HAP-1 (cell line): Measurements from ENCODE around the gene KRTAP3-1.
"Not testable (repeated sequence)": the region's sequence is repeated elsewhere in the genome, so short reads cannot be mapped to it uniquely, and the experiment has no call there.

Experiments
- DNase-seq, 2 experiments: peaks; one replicate each; pipeline ENCODE4 v3.0.0-alpha.2; 2016 to 2020; ENCODE audit warnings: low spot score in 2 of 2
- H3K27me3 ChIP-seq: fragments of 250-450 bp; sonication (Bioruptor Pico); 2 replicates; pipeline ENCODE4 v1.5.1; 2020; ENCODE audit warnings: low read depth, mild to moderate bottlenecking, moderate library complexity
- H3K36me3 ChIP-seq: fragments of 250-450 bp; sonication (Bioruptor Pico); replicated peaks from 2 replicates; pipeline ENCODE4 v1.5.1; 2020; ENCODE audit warnings: mild to moderate bottlenecking
- H3K4me1 ChIP-seq: fragments of 250-450 bp; sonication (Bioruptor Pico); 2 replicates; pipeline ENCODE4 v1.5.1; 2020; ENCODE audit warnings: mild to moderate bottlenecking
- H3K4me3 ChIP-seq: fragments of 250-450 bp; sonication (Bioruptor Pico); 2 replicates; pipeline ENCODE4 v1.5.1; 2020; ENCODE audit warnings: mild to moderate bottlenecking, moderate library complexity
- H3K9me3 ChIP-seq: fragments of 250-450 bp; sonication (Bioruptor Pico); 2 replicates; pipeline ENCODE4 v1.5.1; 2020; ENCODE audit warnings: mild to moderate bottlenecking, moderate library complexity
- in situ Hi-C: fragments of 300-500 bp; cut with MboI; formaldehyde crosslinking; loops from 3 replicates; pipeline ENCODE4 v1.14.3; 2020; ENCODE audit warnings: low sequenced_read_pairs, inconsistent platforms, mixed read lengths

The KRTAP3-1 gene

DNA sequence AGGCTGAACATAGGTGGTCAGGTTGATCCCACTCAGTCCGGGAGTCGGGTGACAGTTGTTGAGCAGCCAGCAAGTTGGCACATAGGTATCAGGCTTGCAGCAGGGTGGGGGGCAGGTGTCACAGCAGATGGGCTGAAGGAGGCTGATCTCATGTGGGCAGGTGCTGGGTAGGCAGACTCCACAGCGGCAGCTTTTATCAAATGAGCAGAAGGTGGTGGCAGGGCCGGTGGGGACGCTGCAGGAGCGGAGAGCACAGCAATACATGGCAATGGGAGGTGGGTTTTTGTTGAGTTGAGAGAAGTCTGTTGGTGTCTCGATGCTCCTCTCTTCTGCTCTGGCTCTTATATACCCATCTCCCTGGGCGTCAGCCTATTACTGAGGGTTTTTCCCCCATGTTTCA lies at the start of gene KRTAP3-1:
Gene KRTAP3-1, minus strand, starts transcription at position 318 of the 400 bp plus-strand sequence. Its CDS starts 54 bp downstream, at position 264.
- in situ Hi-C loops, result no loop called here
- no peaks in the 10 kb centered on the region for H3K9me3 ChIP-seq
- no peak within 1 kb of the TSS for H3K4me3 ChIP-seq
- peaks cover 12% of the 10 kb centered on the region for H3K4me1 ChIP-seq
- no peak for DNase-seq
- H3K27me3 ChIP-seq, result peaks cover 10% of the 10 kb centered on the region; the same call in 1 of the 2 replicates
- no peaks in the 10 kb centered on the region for H3K36me3 ChIP-seq

DNA sequence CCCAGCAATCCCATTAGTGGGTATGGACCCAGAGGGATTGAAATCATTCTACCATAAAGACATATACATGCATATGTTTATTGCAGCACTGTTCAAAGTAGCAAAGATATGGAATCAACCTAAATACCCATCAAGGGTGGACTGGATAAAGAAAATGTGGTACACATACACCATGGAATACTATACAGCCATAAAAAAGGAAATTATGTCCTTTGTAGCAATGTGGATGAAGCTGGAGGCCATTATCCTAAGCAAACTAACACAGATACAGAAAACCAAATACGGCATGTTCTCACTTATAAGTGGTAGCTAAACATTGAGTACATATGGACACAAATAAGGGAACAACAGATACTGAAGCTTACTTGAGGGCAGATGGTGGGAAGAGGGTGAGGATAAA lies 48.6 kb upstream of the KRTAP3-1 start:
- no peaks in the 10 kb centered on the region for H3K4me1 ChIP-seq
- in situ Hi-C loops, result no loop called here
- DNase-seq, result no peak
- no peaks in the 10 kb centered on the region for H3K9me3 ChIP-seq
- 0 out of 2 replicates have a peak, but pooled peaks cover 3% of the 10 kb centered on the region for H3K27me3 ChIP-seq
- H3K36me3 ChIP-seq, result no peaks in the 10 kb centered on the region
- H3K4me3 ChIP-seq, result no peak overlapping the region

DNA sequence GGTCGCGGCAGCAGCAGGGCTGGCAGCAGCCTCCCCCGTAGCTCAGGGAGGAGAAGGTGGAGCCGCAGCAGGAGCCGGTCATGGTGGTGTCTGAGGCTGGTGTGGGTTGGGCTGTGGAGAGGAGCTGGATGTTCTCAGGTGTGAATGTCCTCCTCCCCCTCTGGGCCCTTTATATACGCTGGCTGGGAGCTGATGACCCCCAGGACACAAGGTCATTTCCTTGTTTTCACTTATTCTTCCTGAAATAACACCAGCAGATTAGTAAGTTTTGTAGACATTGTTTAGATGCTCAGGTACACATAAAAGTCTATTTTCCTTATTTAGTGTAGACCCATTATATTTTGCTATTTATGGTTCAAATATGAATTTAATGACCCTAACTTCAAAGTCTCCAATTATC lies 46.2 kb upstream of the KRTAP3-1 start, which contains the start of gene KRTAP2-2:
Gene KRTAP2-2, minus strand, starts transcription at position 101 of the 400 bp plus-strand sequence. Its CDS starts 19 bp downstream, at position 82.
- DNase-seq, H3K36me3 ChIP-seq, H3K4me3 ChIP-seq, in situ Hi-C loops, H3K4me1 ChIP-seq, H3K27me3 ChIP-seq, H3K9me3 ChIP-seq: not testable (repeated sequence)

DNA sequence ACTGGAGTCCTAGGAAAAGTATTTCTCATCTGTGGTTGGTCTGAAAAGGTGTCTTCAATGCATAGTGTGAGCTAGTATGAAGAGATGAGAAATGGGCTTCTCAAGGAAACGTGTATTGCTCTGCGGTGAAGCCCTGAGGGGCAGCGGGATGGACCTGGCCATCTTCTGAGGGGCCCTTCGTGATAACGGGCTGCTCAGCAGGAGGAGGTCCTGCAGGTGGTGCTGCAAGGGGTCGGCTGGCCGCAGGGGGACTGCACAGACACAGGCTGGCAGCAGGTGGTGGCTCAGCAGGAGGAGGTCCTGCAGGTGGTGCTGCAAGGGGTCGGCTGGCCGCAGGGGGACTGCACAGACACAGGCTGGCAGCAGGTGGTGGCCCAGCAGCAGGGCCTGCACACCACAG lies 45.6 kb upstream of the KRTAP3-1 start:
- H3K36me3 ChIP-seq, DNase-seq, H3K4me1 ChIP-seq, H3K4me3 ChIP-seq, H3K27me3 ChIP-seq, in situ Hi-C loops, H3K9me3 ChIP-seq: not testable (repeated sequence)

DNA sequence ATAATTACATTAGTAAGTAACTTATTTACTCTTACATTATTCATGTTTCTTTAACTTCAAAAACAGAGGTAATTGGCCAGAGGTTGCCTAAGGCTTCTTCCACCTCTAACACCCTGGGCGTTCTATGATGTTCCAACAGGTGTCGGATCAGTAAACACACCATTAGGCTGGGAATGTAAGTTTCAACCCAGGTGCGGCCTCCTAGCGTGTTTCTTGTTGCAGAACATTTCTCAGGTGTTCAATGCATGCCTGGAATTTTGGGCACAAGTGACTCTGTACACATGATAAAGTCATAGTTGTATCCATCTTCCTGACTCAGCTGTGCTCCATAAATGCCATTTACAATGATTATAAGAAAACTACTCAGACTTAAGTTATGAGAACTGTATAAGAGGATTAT lies 45.1 kb upstream of the KRTAP3-1 start:
- Histone ChIP-seq H3K27me3 (0 out of 2 replicates have a peak, but pooled peaks cover 3% of the 10 kb centered on the region), H3K36me3 (no peaks in the 10 kb centered on the region), H3K4me1 (peaks cover 3% of the 10 kb centered on the region; the same call in 1 of the 2 replicates), H3K4me3 (no peak overlapping the region), H3K9me3 (no peaks in the 10 kb centered on the region)
- no peak for DNase-seq
- in situ Hi-C loops, result no loop called here

DNA sequence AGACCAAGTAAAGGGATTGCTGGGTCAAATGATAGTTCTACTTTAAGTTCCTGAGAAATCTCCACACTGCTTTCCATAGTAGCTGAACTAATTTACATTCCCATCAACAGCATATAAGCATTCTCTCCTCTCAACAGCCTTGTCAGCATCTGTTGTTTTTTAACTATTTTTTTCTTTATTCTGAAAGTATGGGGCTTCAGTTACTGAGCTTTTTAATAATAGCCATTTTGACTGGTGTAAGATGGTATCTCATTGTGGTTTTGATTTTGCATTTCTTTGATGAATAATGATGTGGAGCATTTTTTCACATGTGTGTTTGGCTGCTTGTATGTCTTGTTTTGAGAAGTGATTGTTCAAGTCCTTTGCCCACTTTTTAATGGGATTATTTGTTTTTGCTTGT lies 43.6 kb upstream of the KRTAP3-1 start:
- Histone ChIP-seq H3K9me3 (no peaks in the 10 kb centered on the region), H3K4me1 (peaks cover 11% of the 10 kb centered on the region; the same call in 1 of the 2 replicates), H3K36me3 (no peaks in the 10 kb centered on the region), H3K27me3 (0 out of 2 replicates have a peak, but pooled peaks cover 2% of the 10 kb centered on the region), H3K4me3 (no peak overlapping the region)
- DNase-seq, result no peak
- in situ Hi-C loops, result no loop called here

DNA sequence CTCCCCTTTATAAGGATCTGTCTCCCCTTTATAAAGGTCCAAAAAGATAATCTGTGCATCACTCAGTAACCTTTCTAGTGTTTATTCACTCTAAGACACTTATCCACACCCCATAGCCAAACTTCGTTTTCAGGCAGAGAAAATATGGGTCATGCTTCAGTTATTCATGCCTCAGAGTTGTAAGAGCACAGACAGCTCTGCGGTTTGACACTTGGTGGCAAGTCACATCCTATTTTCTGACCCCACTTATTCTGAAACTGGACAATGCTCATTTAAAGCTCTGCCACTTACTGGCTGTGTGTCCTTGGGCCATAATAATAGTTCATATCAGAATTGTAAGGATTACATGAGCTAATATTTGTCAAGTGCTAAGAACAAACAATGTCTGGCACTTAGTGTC lies 40.2 kb upstream of the KRTAP3-1 start:
- Histone ChIP-seq H3K9me3 (no peaks in the 10 kb centered on the region; the same call in 1 of the 2 replicates), H3K27me3 (no peaks in the 10 kb centered on the region), H3K4me3 (no peak overlapping the region), H3K4me1 (peaks cover 11% of the 10 kb centered on the region; the same call in 1 of the 2 replicates), H3K36me3 (no peaks in the 10 kb centered on the region)
- in situ Hi-C loops, result no loop called here
- no peak for DNase-seq

DNA sequence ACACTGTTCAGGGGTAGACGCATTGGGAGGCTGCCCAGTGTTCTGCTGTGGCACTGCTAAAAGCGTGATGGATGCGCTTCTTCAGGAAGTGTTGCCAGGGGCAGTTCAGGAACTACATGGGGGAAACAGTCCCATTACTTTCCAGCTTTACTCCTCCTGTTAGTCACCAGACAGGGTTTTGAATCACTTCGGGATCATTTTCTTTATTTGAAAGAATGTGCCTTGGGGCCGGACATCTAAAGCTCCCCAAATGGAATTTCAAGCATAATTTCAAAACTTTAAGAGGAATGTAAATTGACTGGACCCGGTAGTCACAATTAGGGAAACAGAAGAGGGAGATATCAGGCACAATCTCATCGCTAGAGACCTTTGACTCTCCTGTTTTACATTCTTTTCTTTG lies 39.5 kb upstream of the KRTAP3-1 start:
- in situ Hi-C loops, result no loop called here
- DNase-seq, result peak; percentile 11 to 37
- H3K4me3 ChIP-seq, result no peak overlapping the region
- H3K27me3 ChIP-seq, result no peaks in the 10 kb centered on the region
- no peaks in the 10 kb centered on the region for H3K36me3 ChIP-seq
- H3K4me1 ChIP-seq, result peaks cover 11% of the 10 kb centered on the region; the same call in 1 of the 2 replicates
- H3K9me3 ChIP-seq, result no peaks in the 10 kb centered on the region; the same call in 1 of the 2 replicates

DNA sequence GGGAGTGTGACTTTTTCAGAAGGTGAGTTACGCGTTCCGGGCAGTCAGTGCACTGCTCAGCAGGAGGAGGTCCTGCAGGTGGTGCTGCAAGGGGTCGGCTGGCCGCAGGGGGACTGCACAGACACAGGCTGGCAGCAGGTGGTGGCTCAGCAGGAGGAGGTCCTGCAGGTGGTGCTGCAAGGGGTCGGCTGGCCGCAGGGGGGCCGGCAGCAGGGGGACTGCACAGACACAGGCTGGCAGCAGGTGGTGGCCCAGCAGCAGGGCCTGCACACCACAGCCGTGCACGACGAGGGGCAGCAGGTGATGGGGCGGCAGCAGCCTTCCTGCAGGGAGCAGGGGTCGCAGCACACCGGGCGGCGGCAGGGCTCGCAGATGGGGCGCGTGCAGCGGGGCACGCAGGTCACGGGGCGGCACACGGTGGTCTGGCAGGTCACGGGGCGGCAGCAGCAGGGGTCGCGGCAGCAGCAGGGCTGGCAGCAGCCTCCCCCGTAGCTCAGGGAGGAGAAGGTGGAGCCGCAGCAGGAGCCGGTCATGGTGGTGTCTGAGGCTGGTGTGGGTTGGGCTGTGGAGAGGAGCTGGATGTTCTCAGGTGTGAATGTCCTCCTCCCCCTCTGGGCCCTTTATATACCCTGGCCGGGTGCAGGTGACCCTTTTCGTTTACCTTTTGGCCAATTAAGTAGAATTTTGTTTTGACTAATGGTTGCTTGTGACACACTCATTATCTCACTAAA lies 38.0 kb upstream of the KRTAP3-1 start, which contains the start of gene KRTAP2-1:
Gene KRTAP2-1, minus strand, starts transcription at position 582 of the 731 bp plus-strand sequence. Its CDS starts 49 bp downstream, at position 533.
- in situ Hi-C loops, H3K36me3 ChIP-seq, H3K9me3 ChIP-seq, H3K4me3 ChIP-seq, DNase-seq, H3K27me3 ChIP-seq: not testable (repeated sequence)
- H3K4me1 ChIP-seq, result peaks cover 11% of the 10 kb centered on the region; the same call in 1 of the 2 replicates

DNA sequence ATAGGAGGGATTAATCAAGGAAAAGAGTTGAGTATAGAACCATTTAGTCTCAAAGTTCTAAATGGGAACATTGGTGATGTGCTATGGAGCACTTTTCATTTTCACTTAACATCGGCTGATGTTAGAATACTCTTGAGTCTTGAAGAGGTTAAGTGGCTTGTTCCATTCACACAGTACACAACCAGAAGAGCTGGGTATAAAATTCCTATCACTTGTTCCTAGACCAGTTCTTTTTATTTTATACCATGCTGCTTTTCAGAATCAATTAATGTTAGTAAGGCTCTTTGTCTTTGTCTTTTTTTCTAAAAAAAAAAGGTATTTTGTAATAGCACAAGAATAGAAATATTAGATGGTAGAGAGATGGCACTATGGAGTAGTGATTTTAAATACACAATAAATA lies 34.0 kb upstream of the KRTAP3-1 start:
- H3K4me1 ChIP-seq, result peaks cover 4% of the 10 kb centered on the region
- DNase-seq, result no peak
- H3K4me3 ChIP-seq, result no peak overlapping the region
- H3K27me3 ChIP-seq, result peaks cover 5% of the 10 kb centered on the region; the same call in 1 of the 2 replicates
- in situ Hi-C loops, result no loop called here
- no peaks in the 10 kb centered on the region for H3K36me3 ChIP-seq
- no peaks in the 10 kb centered on the region; the same call in 1 of the 2 replicates for H3K9me3 ChIP-seq

DNA sequence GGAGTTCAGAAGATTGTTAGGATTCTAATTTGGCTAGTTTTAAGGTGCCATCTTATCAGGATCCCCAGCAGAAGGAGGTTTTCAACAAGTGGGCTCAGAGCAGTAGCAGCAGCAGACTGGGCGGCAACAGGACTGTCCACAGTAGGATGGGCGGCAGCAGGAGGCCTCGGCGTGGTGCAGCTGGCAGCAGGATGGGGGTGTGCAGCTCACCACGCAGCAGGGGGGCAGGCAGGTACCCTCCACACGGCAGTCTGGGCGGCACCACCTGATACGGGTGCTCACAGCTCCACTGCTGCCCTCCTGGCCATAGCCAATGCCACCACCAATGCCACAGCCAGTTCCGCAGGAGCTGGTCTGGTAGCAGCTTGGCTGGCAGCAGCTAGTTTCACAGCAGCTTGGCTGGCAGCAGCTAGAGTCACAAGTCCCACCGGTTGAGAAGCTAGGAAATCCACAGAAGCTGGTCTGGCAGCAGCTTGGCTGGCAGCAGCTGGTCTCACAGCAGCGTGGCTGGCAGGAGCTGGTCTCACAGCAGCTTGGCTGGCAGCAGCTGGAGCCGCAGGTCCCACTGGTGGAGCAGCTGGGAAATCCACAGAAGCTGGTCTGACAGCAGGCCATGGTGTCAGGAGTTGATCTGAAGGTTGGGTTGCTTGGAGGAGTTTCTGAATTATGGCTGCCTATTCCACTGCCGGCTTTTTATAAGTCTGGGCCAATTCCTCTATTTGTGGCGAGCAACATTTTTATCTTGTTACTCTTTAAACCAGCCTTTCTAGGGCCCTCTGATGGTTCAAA lies 32.0 kb upstream of the KRTAP3-1 start, which contains the start of gene KRTAP1-1:
Gene KRTAP1-1, minus strand, starts transcription at position 668 of the 789 bp plus-strand sequence. Its CDS starts 53 bp downstream, at position 615.
- in situ Hi-C loops, H3K4me3 ChIP-seq, H3K36me3 ChIP-seq, H3K9me3 ChIP-seq, DNase-seq: not testable (repeated sequence)
- Histone ChIP-seq H3K27me3 (peaks cover 13% of the 10 kb centered on the region; the same call in 1 of the 2 replicates), H3K4me1 (peaks cover 10% of the 10 kb centered on the region)

DNA sequence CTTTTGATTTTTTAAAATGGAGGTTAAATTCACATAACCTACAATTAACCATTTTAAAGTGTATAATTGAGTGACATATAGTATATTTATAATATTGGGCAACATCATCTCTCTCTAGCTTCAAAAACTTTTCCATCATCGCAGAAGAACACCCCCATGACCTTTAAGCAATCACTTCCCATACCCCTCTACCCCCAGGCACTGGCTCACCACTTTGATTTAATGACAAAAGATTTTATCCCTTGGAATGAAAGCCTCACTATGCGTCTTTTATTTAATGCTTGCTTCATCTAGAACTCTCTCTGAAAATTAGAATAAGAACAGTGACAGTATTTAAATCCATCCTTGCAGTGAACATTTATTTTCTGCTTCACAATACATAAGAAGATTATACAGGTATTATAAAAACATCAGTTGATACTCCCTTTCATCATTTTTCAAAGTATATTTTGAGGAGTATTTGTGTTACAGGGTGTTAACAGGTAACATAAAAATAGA lies 29.0 kb upstream of the KRTAP3-1 start:
- Histone ChIP-seq H3K36me3 (no peaks in the 10 kb centered on the region), H3K4me1 (peaks cover 10% of the 10 kb centered on the region), H3K4me3 (no peak overlapping the region), H3K27me3 (peaks cover 13% of the 10 kb centered on the region; the same call in 1 of the 2 replicates), H3K9me3 (no peaks in the 10 kb centered on the region)
- in situ Hi-C loops, result no loop called here
- peak; percentile 77 to 96 for DNase-seq

DNA sequence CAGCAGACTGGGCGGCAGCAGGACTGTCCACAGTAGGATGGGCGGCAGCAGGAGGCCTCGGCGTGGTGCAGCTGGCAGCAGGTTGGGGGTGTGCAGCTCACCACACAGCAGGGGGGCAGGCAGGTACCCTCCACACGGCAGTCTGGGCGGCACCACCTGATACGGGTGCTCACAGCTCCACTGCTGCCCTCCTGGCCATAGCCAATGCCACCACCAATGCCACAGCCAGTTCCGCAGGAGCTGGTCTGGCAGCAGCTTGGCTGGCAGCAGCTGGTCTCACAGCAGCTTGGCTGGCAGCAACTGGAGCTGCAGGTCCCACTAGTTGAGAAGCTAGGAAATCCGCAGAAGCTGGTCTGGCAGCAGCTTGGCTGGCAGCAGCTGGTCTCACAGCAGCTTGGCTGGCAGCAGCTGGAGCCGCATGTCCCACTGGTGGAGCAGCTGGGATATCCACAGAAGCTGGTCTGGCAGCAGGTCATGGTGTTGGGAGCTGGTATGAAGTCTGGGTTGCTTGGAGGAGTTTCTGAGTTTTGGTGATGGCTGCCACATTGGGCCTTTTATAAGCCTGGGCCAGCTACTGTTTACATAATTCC lies 25.5 kb upstream of the KRTAP3-1 start, which contains the start of gene KRTAP1-3:
Gene KRTAP1-3, minus strand, starts transcription at position 529 of the 590 bp plus-strand sequence. Its CDS starts 53 bp downstream, at position 476.
- in situ Hi-C loops, H3K4me3 ChIP-seq, H3K9me3 ChIP-seq, H3K36me3 ChIP-seq, DNase-seq: not testable (repeated sequence)
- Histone ChIP-seq H3K4me1 (peaks cover 10% of the 10 kb centered on the region), H3K27me3 (peaks cover 22% of the 10 kb centered on the region)
